Smooth muscle cell (in vitro differentiated cells): ENCODE measurements around the gene PDS5B. TPM values are rescaled to one million over a fixed set of nuclear protein-coding genes. Genes with fewer than 3 reads are reported as not detected.
"Not testable (repeated sequence)": the region's sequence is repeated elsewhere in the genome, so short reads cannot be mapped to it uniquely, and the experiment has no call there.

Experiments used
- DNase-seq: peaks from one replicate; lab custom pipeline; 2025; ENCODE audit not compliant: unreplicated experiment; lab: John Stamatoyannopoulos, UW
- H2AFZ ChIP-seq: fragments of 200-600 bp; sonication (generic); 2 replicates; pipeline ENCODE4 v1.6.0; 2016; ENCODE audit warnings: antibody characterized with exemption, low read depth, mild to moderate bottlenecking
- H3F3A ChIP-seq: fragments of 200-600 bp; sonication (generic); 2 replicates; pipeline ENCODE4 v1.6.0; 2017; ENCODE audit warnings: antibody characterized with exemption, low read depth
- H3K27ac ChIP-seq: fragments of 200-600 bp; sonication (generic); 2 replicates; pipeline ENCODE4 v1.5.1; 2016; ENCODE audit warnings: low read depth, mild to moderate bottlenecking
- H3K27me3 ChIP-seq: fragments of 200-600 bp; sonication (generic); 2 replicates; pipeline ENCODE4 v1.6.1; 2016; ENCODE audit warnings: low read depth, mild to moderate bottlenecking
- H3K36me3 ChIP-seq: fragments of 200-600 bp; sonication (generic); 2 replicates; pipeline ENCODE4 v1.5.1; 2016; ENCODE audit warnings: low read depth
- H3K4me1 ChIP-seq: fragments of 200-600 bp; sonication (generic); 2 replicates; pipeline ENCODE4 v1.5.1; 2016; ENCODE audit warnings: low read depth
- H3K4me2 ChIP-seq: fragments of 200-600 bp; sonication (generic); 2 replicates; pipeline ENCODE4 v1.6.0; 2016; ENCODE audit warnings: mild to moderate bottlenecking
- H3K4me3 ChIP-seq: fragments of 200-600 bp; sonication (generic); 2 replicates; pipeline ENCODE4 v1.5.1; 2016; ENCODE audit warnings: mild to moderate bottlenecking
- H3K79me2 ChIP-seq: fragments of 200-600 bp; sonication (generic); 2 replicates; pipeline ENCODE4 v1.6.0; 2016; ENCODE audit warnings: low read depth, mild to moderate bottlenecking
- H3K9ac ChIP-seq: fragments of 200-600 bp; sonication (generic); 2 replicates; pipeline ENCODE4 v1.6.0; 2016; ENCODE audit warnings: low read depth
- H3K9me3 ChIP-seq: fragments of 200-600 bp; sonication (generic); replicated peaks from 2 replicates; pipeline ENCODE4 v1.5.1; 2016; ENCODE audit warnings: low read depth
- H4K20me1 ChIP-seq: fragments of 200-600 bp; sonication (generic); 2 replicates; pipeline ENCODE4 v1.6.0; 2016; ENCODE audit warnings: low read depth
- WGBS: methylation state at CpG from one replicate; pipeline ENCODE4 v1.1.7; 2016; ENCODE audit warnings: low lambda C conversion rate; 5-methylcytosine and 5-hydroxymethylcytosine counted together
- polyA plus RNA-seq: library from polyadenylated mRNA; unstranded; fragments of >200 nt; fragmentation: Nextera tagmentation; extraction: Ambion mirVana; gene quantifications from 2 replicates; pipeline ENCODE4 v1.2.1, GENCODE V29; 2016
- total RNA-seq: library from RNA; depleted of rRNA; stranded (reverse); fragments of >200 nt; gene quantifications from 2 replicates; pipeline ENCODE4 v1.2.3, GENCODE V29; 2014
- TF ChIP-seq, protein P1 (sequence below): fragments of 200-600 bp; sonication (generic); IDR thresholded peaks from 2 replicates; pipeline ENCODE4 v1.5.1; 2017; ENCODE audit warnings: borderline replicate concordance, mild to moderate bottlenecking, antibody characterized with exemption; ENCODE audit not compliant: insufficient read depth, poor library complexity, severe bottlenecking

PDS5B gene
- total and polyA plus RNA-seq, 2 experiments from 2014 or later: 20.5 to 38.9 TPM

DNA sequence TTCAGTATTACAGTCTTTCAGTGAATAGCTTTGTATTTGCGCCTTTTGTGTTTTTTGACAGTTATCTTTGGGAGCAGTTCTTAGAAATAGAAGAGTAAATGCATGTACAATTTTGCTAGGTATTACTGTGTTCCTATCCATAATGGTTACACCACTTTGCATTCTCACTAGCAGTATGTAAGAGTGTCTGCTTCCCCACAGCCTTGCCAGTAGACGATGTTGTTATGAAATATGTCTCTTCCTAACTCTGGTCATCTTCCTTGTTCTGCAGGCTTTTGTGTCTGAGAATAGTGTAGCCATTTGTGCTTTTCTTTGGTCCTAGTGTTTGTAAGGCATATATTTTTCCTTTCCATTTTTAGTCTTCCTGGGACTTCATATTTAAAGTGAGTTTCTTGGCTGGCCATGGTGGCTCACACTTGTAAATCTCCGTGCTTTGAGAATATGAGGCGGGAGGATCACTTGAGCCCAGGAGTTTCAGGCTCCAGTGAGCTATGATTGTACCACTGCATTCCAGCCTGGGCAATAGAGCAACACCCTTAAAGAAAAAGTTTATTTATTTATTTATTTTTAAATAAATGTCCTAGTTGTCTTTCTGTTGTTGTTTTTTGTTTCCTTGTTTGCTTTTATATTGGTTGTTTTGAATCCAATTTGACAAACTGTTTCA, 140.3 kb downstream of the PDS5B start:
- Histone ChIP-seq H3K27ac (no peak overlapping the region), H3K9me3 (no peaks in the 10 kb centered on the region), H3K9ac (no peak overlapping the region), H3F3A (no peaks in the 10 kb centered on the region), H3K27me3 (no peaks in the 10 kb centered on the region), H2AFZ (no peak overlapping the region), H3K4me1 (peaks cover 19% of the 10 kb centered on the region), H3K4me3 (no peak overlapping the region), H4K20me1 (peaks cover 4% of the 10 kb centered on the region), H3K79me2 (peaks cover 32% of the 10 kb centered on the region), H3K36me3 (peaks cover 5% of the 10 kb centered on the region), H3K4me2 (no peak overlapping the region)
- TF ChIP-seq, protein P1, sequence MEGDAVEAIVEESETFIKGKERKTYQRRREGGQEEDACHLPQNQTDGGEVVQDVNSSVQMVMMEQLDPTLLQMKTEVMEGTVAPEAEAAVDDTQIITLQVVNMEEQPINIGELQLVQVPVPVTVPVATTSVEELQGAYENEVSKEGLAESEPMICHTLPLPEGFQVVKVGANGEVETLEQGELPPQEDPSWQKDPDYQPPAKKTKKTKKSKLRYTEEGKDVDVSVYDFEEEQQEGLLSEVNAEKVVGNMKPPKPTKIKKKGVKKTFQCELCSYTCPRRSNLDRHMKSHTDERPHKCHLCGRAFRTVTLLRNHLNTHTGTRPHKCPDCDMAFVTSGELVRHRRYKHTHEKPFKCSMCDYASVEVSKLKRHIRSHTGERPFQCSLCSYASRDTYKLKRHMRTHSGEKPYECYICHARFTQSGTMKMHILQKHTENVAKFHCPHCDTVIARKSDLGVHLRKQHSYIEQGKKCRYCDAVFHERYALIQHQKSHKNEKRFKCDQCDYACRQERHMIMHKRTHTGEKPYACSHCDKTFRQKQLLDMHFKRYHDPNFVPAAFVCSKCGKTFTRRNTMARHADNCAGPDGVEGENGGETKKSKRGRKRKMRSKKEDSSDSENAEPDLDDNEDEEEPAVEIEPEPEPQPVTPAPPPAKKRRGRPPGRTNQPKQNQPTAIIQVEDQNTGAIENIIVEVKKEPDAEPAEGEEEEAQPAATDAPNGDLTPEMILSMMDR: no peak
- DNase-seq: no peak
- 85% methylated on average over 4 of the region's 4 CpGs for WGBS

DNA sequence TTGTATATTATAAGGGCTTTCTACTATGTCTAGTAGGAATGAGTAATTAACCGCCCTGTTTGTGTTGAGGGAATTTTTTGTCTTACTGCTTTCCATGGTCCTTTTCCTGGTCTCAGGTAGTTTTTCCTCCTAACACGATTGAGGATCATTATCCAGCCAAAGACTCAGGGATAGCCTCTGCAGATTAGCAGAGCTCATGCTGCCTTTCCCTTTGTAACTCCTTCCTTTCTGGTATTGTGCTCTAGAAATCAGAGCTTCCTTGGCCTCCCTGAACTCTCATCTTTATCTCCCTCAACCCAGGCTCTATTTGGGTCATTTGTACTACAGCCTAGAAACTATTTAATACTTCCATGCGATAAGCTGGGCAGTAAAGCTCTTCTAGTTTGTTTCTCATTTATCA, 142.1 kb downstream of the PDS5B start:
- WGBS: 91% methylated on average over 3 of the region's 3 CpGs
- H3K4me1 ChIP-seq: peaks cover 31% of the 10 kb centered on the region
- H2AFZ ChIP-seq: no peak overlapping the region
- H3K27me3 ChIP-seq: no peaks in the 10 kb centered on the region
- peaks cover 3% of the 10 kb centered on the region for H3K36me3 ChIP-seq
- H3K4me3 ChIP-seq: no peak overlapping the region
- H3K9ac ChIP-seq: no peak overlapping the region
- H3K4me2 ChIP-seq: no peak overlapping the region
- peaks cover 32% of the 10 kb centered on the region for H3K79me2 ChIP-seq
- TF ChIP-seq, protein P1: no peak
- peaks cover 4% of the 10 kb centered on the region for H4K20me1 ChIP-seq
- DNase-seq: no peak
- no peaks in the 10 kb centered on the region for H3K9me3 ChIP-seq
- no peaks in the 10 kb centered on the region for H3F3A ChIP-seq
- no peak overlapping the region for H3K27ac ChIP-seq

DNA sequence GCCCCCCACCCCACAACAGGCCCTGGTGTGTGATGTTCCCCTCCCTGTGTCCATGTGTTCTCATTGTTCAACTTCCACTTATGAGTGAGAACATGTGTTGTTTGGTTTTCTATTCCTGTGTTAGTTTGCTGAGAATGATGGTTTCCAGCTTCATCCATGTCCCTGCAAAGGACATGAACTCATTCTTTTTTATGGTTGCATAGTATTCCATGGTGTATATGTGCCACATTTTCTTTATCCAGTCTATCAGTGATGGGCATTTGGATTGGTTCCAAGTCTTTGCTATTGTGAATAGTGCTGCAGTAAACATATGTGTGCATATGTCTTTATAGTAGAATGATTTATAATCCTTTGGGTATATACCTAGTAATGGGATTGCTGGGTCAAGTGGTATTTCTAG, 142.8 kb downstream of the PDS5B start:
- not testable (repeated sequence) for H3K9me3 ChIP-seq

DNA sequence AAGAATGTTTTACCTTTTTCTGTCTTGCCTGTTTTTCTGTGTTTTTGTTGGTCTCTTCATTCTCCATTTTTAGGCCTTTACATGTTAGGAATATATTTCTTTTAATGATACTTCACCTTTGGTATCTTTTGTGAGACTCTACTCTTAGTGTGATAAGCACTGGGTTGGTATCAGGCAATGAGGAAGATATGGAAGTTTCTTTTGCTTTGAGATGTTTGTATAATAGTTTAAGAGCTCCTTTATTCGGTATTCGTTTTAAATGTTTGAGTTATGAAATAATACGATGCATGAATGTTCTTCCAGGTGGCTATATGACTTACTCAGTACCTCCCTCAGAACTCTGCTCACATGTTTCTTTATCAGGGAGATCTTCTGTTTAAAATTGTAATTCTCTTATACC, 144.8 kb downstream of the PDS5B start:
- H3K79me2 ChIP-seq: peaks cover 15% of the 10 kb centered on the region
- H3K27me3 ChIP-seq: no peaks in the 10 kb centered on the region
- peaks cover 4% of the 10 kb centered on the region for H4K20me1 ChIP-seq
- no peak overlapping the region for H3K9ac ChIP-seq
- no peaks in the 10 kb centered on the region for H3K9me3 ChIP-seq
- no peaks in the 10 kb centered on the region for H3K36me3 ChIP-seq
- no peak overlapping the region for H2AFZ ChIP-seq
- DNase-seq: no peak
- peak overlapping the region; percentile 58 for H3K27ac ChIP-seq
- H3F3A ChIP-seq: no peaks in the 10 kb centered on the region
- peaks cover 31% of the 10 kb centered on the region for H3K4me1 ChIP-seq
- no peak overlapping the region for H3K4me3 ChIP-seq
- WGBS: 99% methylated on average over 3 of the region's 3 CpGs
- TF ChIP-seq, protein P1: no peak
- no peak overlapping the region for H3K4me2 ChIP-seq

More for the DNA sequence above, 142.8 kb downstream of the PDS5B start:
- not testable (repeated sequence) for H2AFZ ChIP-seq, H3K4me2 ChIP-seq, H3K27me3 ChIP-seq, H4K20me1 ChIP-seq, H3K27ac ChIP-seq, H3K9ac ChIP-seq, H3F3A ChIP-seq, H3K4me3 ChIP-seq, H3K36me3 ChIP-seq, DNase-seq
- H3K79me2 ChIP-seq: peaks cover 29% of the 10 kb centered on the region
- peaks cover 31% of the 10 kb centered on the region for H3K4me1 ChIP-seq
